ENCODE data around the gene STOX2. TPM values are rescaled to one million over a fixed set of nuclear protein-coding genes. Genes with fewer than 3 reads are reported as not detected.
A peak's percentile ranks its signal among the peaks of the same experiment; 100 is the strongest.

STOX2 gene
- total and polyA plus RNA-seq, 2 of the 13 experiments (the other 11 are each of a cell fraction or from before 2014, with no cell fraction given): 0.01 to 0.15 TPM

- TF ChIP-seq RELA (CRISPR knock-in tag; IDR thresholded peaks at IDR 0.05) (no peak), ZNF558 (CRISPR knock-in tag; IDR thresholded peaks at IDR 0.05; ENCODE audit: borderline replicate concordance) (no peak), PAXIP1 (CRISPR knock-in tag; conservative IDR thresholded peaks at IDR 0.05) (no peak), ZNF598 (CRISPR knock-in tag; IDR thresholded peaks at IDR 0.05; ENCODE audit: borderline replicate concordance) (no peak), HMGA1 (CRISPR knock-in tag; conservative IDR thresholded peaks at IDR 0.05) (no peak), ZNF501 (CRISPR knock-in tag; IDR thresholded peaks at IDR 0.05) (no peak), ZNF549 (CRISPR knock-in tag; IDR thresholded peaks at IDR 0.05) (no peak), ZNF432 (CRISPR knock-in tag; IDR thresholded peaks at IDR 0.05; ENCODE audit: borderline replicate concordance) (no peak), TFAP4 (IDR thresholded peaks at IDR 0.05; ENCODE audit: borderline replicate concordance, low read depth) (peak; percentile 49; the same call in 1 of the 2 replicates), NFE2L1 (CRISPR knock-in tag; IDR thresholded peaks at IDR 0.05; ENCODE audit: borderline replicate concordance) (no peak), GATAD2A (CRISPR knock-in tag; IDR thresholded peaks at IDR 0.05) (no peak), NR2F6 (IDR thresholded peaks at IDR 0.05) (no peak), NR2F6 (CRISPR knock-in tag; IDR thresholded peaks at IDR 0.05) (no peak), RBM39 (IDR thresholded peaks at IDR 0.05; ENCODE audit: low read depth, low read length, poor library complexity, severe bottlenecking) (peak; percentile 29), ZUFSP (CRISPR knock-in tag; IDR thresholded peaks at IDR 0.05; ENCODE audit: borderline replicate concordance) (no peak), GPBP1L1 (CRISPR knock-in tag; IDR thresholded peaks at IDR 0.05) (no peak), FOXO1 (CRISPR knock-in tag; IDR thresholded peaks at IDR 0.05) (no peak), ZNF891 (CRISPR knock-in tag; IDR thresholded peaks at IDR 0.05) (no peak), ZNF704 (CRISPR knock-in tag; IDR thresholded peaks at IDR 0.05; ENCODE audit: borderline replicate concordance) (no peak), RXRB (CRISPR knock-in tag; IDR thresholded peaks at IDR 0.05; ENCODE audit: borderline replicate concordance) (no peak), NFIC (IDR thresholded peaks at IDR 0.05; ENCODE audit: low read length) (no peak), NFYB (CRISPR knock-in tag; IDR thresholded peaks at IDR 0.05) (peak; percentile 39; the same call in 1 of the 2 replicates), ELF4 (CRISPR knock-in tag; IDR thresholded peaks at IDR 0.05; ENCODE audit: borderline replicate concordance) (no peak), DMAP1 (CRISPR knock-in tag; IDR thresholded peaks at IDR 0.05) (no peak)
Observed at GRCh38 chr4:183905081-183905592, at the start of gene STOX2 (continued).
